NAMALWA (cell line): ENCODE measurements around the gene CCDC146.
"Not testable (repeated sequence)": the region's sequence is repeated elsewhere in the genome, so short reads cannot be mapped to it uniquely, and the experiment has no call there.

Experiments used
- DNase-seq: peaks from one replicate; pipeline ENCODE4 v3.0.0-alpha.2; 2015; ENCODE audit warnings: low spot score

CCDC146 gene

GRCh38 chr7:77199013-77199966 lies 76.9 kb downstream of the CCDC146 start, which contains the start of gene FGL2:
Gene FGL2, minus strand, starts transcription at chr7:77199819. Its CDS starts 26 bp downstream, at chr7:77199793.
- DNase-seq, result peak; percentile 28

GRCh38 chr7:77200542-77200941 lies 78.1 kb downstream of the CCDC146 start:
- peak; percentile 54 for DNase-seq

GRCh38 chr7:77202481-77202976 lies 80.1 kb downstream of the CCDC146 start:
- DNase-seq, result no peak

GRCh38 chr7:77205706-77206105 lies 83.3 kb downstream of the CCDC146 start:
- DNase-seq, result no peak

- no peak for DNase-seq
Observed at GRCh38 chr7:77208416-77208815, 86.0 kb downstream of the CCDC146 start.

- DNase-seq, result peak; percentile 13
Observed at GRCh38 chr7:77209479-77210139, 87.2 kb downstream of the CCDC146 start.

GRCh38 chr7:77216181-77216845 lies 93.9 kb downstream of the CCDC146 start:
- DNase-seq, result no peak

- no peak for DNase-seq
Observed at GRCh38 chr7:77217474-77218185, 95.2 kb downstream of the CCDC146 start.

GRCh38 chr7:77219701-77220331 lies 97.4 kb downstream of the CCDC146 start:
- DNase-seq, result not testable (repeated sequence)

- DNase-seq, result no peak
Observed at GRCh38 chr7:77222065-77222464, 99.7 kb downstream of the CCDC146 start.

- DNase-seq, result no peak
Observed at GRCh38 chr7:77222819-77223218, 100.4 kb downstream of the CCDC146 start.

GRCh38 chr7:77223261-77223660 lies 100.8 kb downstream of the CCDC146 start:
- no peak for DNase-seq

GRCh38 chr7:77226357-77226839 lies 104.0 kb downstream of the CCDC146 start:
- no peak for DNase-seq

- DNase-seq, result not testable (repeated sequence)
Observed at GRCh38 chr7:77228795-77229194, 106.4 kb downstream of the CCDC146 start.

- DNase-seq, result no peak
Observed at GRCh38 chr7:77232467-77232866, 110.1 kb downstream of the CCDC146 start.

GRCh38 chr7:77235276-77235675 lies 112.9 kb downstream of the CCDC146 start:
- no peak for DNase-seq

GRCh38 chr7:77238703-77239136 lies 116.3 kb downstream of the CCDC146 start:
- DNase-seq, result no peak

GRCh38 chr7:77239471-77239870 lies 117.1 kb downstream of the CCDC146 start:
- DNase-seq, result no peak

GRCh38 chr7:77242068-77242467 lies 119.7 kb downstream of the CCDC146 start:
- no peak for DNase-seq

- DNase-seq, result no peak
Observed at GRCh38 chr7:77242554-77242953, 120.1 kb downstream of the CCDC146 start.
